Astrocyte of the cerebellum (primary cell): ENCODE measurements around the gene KIF16B.

Experiments
- DNase-seq: peaks from one replicate; pipeline ENCODE4 v3.0.0-alpha.2; 2011; ENCODE audit warnings: low read depth
- H3K4me3 ChIP-seq: 2 replicates; pipeline ENCODE4 v1.5.1; 2011; ENCODE audit warnings: mild to moderate bottlenecking, low read depth, low read length, moderate library complexity
- in situ Hi-C: cut with HindIII; loops from 2 replicates; pipeline ENCODE4 v1.10.0; 2017; ENCODE audit warnings: low sequenced_read_pairs
- TF ChIP-seq, protein P1 (sequence below): IDR thresholded peaks from 2 replicates; pipeline ENCODE4 v1.5.1; 2012; ENCODE audit warnings: low read length, low read depth, moderate library complexity, mild to moderate bottlenecking; ENCODE audit errors: missing control alignments

Gene KIF16B

DNA sequence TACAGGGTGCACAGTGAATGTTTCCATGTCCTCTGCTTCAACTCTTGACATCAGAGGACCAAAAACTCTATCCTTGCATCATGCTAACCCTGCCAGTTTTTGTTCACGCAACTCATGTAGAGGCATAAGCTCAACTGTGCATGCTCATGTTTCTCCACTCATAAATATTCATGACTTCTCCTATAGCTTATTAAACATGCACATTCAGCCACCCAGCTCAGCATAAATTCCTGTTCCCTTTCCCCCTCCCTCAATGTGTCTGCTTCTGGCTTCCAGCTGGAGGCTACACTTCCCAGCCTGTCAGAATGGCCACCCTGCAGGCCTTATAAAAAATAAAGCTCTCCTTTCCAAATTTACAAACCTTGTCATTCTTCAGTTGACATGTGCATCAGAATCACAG lies 154.6 kb downstream of the KIF16B start:
- TF ChIP-seq, protein P1, sequence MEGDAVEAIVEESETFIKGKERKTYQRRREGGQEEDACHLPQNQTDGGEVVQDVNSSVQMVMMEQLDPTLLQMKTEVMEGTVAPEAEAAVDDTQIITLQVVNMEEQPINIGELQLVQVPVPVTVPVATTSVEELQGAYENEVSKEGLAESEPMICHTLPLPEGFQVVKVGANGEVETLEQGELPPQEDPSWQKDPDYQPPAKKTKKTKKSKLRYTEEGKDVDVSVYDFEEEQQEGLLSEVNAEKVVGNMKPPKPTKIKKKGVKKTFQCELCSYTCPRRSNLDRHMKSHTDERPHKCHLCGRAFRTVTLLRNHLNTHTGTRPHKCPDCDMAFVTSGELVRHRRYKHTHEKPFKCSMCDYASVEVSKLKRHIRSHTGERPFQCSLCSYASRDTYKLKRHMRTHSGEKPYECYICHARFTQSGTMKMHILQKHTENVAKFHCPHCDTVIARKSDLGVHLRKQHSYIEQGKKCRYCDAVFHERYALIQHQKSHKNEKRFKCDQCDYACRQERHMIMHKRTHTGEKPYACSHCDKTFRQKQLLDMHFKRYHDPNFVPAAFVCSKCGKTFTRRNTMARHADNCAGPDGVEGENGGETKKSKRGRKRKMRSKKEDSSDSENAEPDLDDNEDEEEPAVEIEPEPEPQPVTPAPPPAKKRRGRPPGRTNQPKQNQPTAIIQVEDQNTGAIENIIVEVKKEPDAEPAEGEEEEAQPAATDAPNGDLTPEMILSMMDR, result no peak
- in situ Hi-C loops, result no loop called here

DNA sequence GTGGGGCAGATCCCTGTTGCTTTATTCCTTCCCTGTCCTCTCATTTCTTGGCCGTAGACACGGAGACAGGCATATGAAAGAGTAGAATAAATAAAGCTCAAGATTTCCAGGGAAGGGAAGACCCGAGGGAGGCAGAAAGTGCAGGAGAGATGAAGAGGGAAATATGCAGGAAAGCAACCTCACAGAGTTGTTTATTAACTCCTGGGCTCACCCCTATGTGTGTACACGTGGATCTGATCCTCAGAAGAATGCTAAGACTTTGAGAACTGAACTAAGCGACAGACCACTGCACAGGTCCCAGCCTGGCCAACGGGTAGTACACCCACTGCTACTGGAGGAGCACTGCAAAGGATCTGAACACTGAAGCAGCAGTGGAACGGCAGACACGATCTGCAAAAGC lies 156.2 kb downstream of the KIF16B start:
- no peak for DNase-seq
- TF ChIP-seq, protein P1, result no peak
- H3K4me3 ChIP-seq, result no peak overlapping the region
- in situ Hi-C loops, result no loop called here

More for the DNA sequence above, 154.6 kb downstream of the KIF16B start:
- H3K4me3 ChIP-seq, result no peak overlapping the region
- no peak for DNase-seq

DNA sequence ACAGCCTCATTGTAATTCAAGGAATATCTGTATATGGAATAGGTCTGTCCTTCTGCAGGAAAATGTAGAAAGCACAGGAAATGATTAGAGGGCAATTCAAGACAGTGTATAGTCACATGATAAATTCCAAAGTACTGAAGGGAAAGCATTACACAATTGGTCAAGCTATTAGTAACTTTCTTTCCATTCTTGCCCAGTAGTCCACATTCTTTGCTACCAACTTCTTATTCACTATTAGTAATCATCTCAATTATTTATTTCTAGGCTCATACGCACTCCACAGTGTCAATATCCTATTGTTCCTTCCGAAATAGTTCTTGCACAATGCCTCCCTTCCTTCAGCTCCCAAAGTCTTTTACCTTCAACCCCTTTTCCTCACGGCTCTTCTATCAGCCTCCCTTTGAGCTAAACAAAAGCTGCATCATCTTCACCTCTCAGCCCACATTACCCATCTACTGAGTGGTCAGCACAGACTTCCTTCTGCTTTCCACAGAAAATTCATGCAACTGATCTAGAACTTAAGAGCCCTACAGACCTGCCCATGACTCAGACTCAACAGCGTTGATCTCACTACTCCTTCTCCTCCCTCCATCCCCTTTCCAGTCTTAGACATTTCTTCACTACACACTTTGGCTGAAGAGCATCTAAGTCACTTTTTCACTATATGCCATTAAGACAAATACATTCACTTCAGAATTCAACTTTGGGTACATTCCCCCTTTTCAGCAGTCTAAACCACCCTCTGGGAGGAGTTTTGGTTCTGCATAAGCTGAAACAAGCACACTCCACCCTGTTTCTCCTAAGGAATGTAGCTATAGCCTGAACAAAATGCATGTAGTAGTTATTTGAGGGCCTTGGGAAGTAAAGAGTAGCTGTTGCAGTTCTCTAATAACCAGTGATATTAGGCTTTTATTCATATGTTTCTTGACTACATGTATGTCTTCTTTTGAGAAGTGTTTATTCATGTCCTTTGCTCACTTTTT lies 157.9 kb downstream of the KIF16B start:
- TF ChIP-seq, protein P1, result no peak
- in situ Hi-C loops, result no loop called here
- DNase-seq, result no peak
- no peak overlapping the region for H3K4me3 ChIP-seq

DNA sequence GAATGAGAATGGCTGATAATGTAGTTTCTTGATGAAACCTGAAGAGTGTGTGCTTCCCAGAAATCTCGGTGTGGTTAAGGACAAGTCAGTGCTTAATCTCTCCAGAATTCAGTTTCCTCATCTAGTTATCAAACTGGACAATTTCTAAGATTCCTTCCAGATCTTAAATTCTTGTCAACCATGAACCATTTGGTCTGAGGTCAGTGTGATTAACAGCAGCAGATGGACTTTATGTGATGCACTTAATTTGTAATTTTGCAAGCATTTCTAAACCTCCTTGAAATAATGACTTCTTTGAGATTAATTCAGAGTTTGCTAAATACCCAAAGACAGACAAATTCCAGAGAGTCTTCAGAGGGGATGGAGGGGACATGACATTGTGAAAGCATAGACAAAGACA lies 160.3 kb downstream of the KIF16B start:
- TF ChIP-seq, protein P1, result no peak
- DNase-seq, result no peak
- no peak overlapping the region for H3K4me3 ChIP-seq
- in situ Hi-C loops, result no loop called here

DNA sequence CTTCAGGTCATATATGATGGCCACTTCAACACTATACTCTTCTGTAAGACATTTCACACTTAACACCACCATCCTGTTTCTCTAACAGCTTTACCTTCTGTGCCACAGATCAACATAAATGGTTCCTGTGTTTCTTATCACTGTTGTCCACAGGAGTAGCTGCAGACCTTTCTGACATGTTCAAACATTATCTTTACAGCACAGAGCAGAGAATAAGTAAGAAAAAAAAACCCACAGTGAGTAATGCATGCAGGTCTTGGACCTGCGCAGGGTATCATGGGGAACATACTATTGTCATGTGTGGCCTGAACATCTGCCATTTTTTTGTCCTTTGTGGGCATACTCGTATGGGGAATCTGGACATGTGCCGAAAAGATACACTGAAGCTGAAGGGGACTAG lies 161.9 kb downstream of the KIF16B start:
- no peak overlapping the region for H3K4me3 ChIP-seq
- TF ChIP-seq, protein P1, result no peak
- DNase-seq, result no peak
- in situ Hi-C loops, result no loop called here

DNA sequence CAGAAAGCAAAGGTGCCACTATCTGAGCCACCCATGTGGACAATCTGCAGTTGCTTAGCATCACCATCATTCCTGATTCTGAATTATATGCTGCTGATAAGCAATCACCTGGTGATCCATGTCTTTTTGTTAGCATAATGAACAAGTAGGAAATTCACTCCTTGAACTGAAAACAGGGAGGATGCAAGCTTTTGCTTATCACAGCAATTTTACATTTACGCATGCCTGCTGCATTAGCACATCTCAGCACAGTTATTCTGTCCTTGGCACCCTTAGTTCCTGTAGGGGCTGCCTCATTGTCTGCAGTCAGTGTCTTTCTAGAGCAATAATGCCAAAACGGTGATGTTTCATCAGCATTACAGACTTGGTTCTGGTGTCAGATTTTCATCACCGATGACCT lies 162.6 kb downstream of the KIF16B start:
- no peak overlapping the region for H3K4me3 ChIP-seq
- TF ChIP-seq, protein P1, result no peak
- in situ Hi-C loops, result no loop called here
- no peak for DNase-seq
